Measurements from ENCODE around the gene ITGB4. TPM values are rescaled to one million over a fixed set of nuclear protein-coding genes. Genes with fewer than 3 reads are reported as not detected.
"Not testable (repeated sequence)": the region's sequence is repeated elsewhere in the genome, so short reads cannot be mapped to it uniquely, and the experiment has no call there.

ITGB4 gene
- polyA plus RNA-seq, 1 donor = 48.4 TPM

DNA sequence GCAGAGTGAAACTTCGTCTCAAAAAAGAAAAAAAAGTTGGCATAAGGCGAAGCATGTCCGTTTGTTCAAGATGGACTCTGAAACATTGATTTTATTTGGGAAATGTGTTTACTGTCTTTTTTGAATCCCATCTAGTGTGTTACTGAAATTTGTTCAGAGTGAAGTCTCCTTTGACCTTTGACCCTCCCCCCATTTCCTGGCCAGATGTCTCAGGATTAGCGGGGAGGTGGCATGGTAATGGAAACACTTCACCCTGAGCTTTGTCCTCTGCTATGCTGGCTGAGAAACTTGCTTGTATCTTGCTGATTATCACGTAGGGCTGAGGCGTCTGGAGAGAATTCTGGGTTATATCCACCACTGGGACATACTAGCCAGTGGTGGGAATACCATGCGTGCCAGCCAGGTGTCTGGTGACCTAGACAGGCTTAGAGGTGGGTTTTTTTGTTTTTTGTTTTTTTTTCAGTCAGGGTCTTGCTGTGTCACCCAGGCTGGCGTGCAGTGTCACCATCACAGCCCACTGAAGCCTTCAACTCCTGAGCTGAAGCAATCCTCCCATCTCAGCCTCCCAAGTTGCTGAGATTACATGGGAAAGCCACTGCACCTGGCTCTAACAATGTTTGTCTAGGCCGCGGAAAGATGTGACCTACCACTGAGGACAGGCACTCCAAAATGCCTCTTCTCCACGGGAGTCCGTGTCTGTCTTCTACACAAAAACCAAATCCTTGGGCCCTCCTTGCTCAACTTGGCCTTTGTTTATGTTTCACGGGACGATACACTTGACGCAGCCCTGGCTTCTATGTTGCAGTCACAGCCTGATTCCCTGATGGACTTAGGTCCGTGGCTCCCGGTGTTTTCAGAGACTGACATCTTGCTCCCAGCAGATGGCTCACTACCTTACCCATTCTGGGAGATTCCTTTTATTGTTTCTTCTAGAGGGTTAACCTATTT, 50.3 kb downstream of the ITGB4 start:
- WGBS (ENCODE audit: insufficient coverage, low lambda C conversion rate) = no CpG with 5 or more reads among the region's 17 CpGs
- DNase-seq = peak; percentile 71 to 86
- Histone ChIP-seq H3K27me3 (ENCODE audit: control insufficient read depth, insufficient read depth, low read length) (no peaks in the 10 kb centered on the region), H3K9me3 (ENCODE audit: control insufficient read depth, low read depth, low read length) (no peaks in the 10 kb centered on the region), H3K4me1 (ENCODE audit: control insufficient read depth, insufficient read depth, low read length) (peaks cover 25% of the 10 kb centered on the region), H3K4me3 (ENCODE audit: low read length) (no peak overlapping the region), H3K27ac (ENCODE audit: low read length) (peak overlapping the region; percentile 75), H3K36me3 (ENCODE audit: control insufficient read depth, insufficient read depth, low read length) (peaks cover 13% of the 10 kb centered on the region)

DNA sequence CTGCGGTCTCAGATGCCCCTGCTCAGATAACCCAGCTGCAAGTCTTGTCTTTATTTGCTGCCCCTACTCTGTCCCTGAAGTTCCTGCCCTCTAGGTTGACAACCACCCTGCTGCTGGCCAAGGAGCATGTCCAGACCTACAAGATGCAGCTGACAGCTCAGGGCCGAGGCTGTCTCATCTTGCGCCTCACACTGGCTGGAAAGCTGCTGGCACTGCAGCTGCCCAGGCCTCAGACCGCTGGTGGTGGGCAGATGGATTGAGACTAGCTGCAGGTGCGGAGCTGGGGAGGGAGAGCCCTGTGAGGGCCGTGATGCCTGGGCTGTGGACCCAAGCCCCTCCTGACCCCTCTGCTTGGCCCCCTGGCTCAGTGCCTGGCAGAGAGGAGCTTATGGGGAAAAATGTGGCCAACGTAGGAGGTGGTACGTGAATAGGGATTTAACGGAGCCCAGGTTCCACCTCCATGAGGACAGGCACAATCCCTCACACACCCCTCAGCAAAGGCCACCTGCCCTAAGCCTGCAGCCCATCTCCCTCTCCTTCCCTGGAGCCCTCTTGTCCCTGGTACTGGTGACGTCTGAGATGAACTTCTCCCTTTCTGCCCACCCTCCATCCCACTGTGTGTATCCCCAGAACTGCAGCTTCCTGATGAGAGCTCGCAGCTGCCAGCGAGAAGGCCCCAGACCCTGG, 52.0 kb downstream of the ITGB4 start:
- no CpG with 5 or more reads among the region's 12 CpGs for WGBS (ENCODE audit: insufficient coverage, low lambda C conversion rate)
- no peaks in the 10 kb centered on the region for H3K9me3 ChIP-seq (ENCODE audit: control insufficient read depth, low read depth, low read length)
- H3K27me3 ChIP-seq (ENCODE audit: control insufficient read depth, insufficient read depth, low read length) = no peaks in the 10 kb centered on the region
- no peak for DNase-seq
- H3K36me3 ChIP-seq (ENCODE audit: control insufficient read depth, insufficient read depth, low read length) = peaks cover 24% of the 10 kb centered on the region
- peaks cover 29% of the 10 kb centered on the region for H3K4me1 ChIP-seq (ENCODE audit: control insufficient read depth, insufficient read depth, low read length)
- no peak overlapping the region for H3K4me3 ChIP-seq (ENCODE audit: low read length)
- no peak overlapping the region for H3K27ac ChIP-seq (ENCODE audit: low read length)

DNA sequence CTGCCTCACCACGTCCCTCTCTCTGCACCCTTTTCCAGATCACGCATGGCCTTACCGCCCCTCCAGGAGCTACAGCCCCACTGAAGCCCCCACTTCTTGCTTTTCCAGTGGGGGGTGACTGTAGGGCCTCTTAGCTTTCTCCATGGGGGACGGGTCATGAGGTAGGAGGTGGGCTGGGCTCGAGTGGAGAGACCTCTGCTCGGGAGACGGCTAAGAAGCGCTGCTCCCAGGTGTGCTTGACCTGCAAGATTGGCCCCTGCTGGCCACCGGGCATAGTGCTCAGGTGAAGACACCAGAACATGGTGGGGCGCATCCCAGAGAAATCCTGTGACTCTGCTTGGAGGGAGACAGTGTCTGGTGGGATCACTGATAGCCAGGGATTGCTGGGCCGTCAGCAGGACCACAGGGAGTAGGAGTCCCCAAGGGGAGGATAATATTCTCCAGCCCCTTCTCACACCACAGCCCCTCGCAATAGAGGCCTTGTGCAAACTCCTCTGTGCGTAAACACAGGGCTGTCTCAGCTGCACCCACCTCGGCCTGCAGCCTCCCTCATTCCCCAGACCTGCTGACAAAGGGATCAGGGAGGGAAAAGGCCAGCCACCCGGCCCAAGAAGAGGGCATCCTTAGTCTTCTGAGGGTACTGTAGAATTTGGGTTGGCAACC, 52.7 kb downstream of the ITGB4 start:
- DNase-seq = peak in 1 of 2 donors; percentile 9
- peaks cover 31% of the 10 kb centered on the region for H3K36me3 ChIP-seq (ENCODE audit: control insufficient read depth, insufficient read depth, low read length)
- no peaks in the 10 kb centered on the region for H3K9me3 ChIP-seq (ENCODE audit: control insufficient read depth, low read depth, low read length)
- no peak overlapping the region for H3K4me3 ChIP-seq (ENCODE audit: low read length)
- peaks cover 29% of the 10 kb centered on the region for H3K4me1 ChIP-seq (ENCODE audit: control insufficient read depth, insufficient read depth, low read length)
- H3K27ac ChIP-seq (ENCODE audit: low read length) = no peak overlapping the region
- WGBS (ENCODE audit: insufficient coverage, low lambda C conversion rate) = no CpG with 5 or more reads among the region's 15 CpGs
- no peaks in the 10 kb centered on the region for H3K27me3 ChIP-seq (ENCODE audit: control insufficient read depth, insufficient read depth, low read length)

DNA sequence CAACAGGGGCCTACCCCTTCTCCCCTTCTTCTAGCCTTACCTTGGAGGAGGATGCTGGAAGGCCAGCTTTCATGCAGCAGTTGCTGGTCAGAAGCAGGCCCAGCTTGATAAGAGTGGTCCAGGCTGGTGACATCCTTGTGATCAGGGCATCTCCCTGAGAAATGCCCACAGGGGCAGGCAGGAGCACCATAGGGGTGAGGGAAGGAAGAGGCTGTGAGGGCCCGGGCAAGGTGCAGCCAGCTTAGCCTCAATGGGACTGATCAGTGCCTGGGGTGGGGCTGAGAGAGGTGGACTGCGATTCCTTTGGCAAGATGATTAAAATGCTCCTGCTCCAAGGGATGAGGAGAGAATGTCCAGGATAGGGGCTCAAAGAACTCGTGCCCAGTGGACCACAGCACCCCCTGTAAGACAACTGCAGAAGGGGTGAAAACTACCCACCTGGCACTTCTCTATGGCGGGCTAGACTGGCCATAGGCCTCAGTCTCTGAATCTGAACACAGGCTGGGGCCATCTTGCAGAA, 53.3 kb downstream of the ITGB4 start:
- Histone ChIP-seq H3K9me3 (ENCODE audit: control insufficient read depth, low read depth, low read length) (no peaks in the 10 kb centered on the region), H3K36me3 (ENCODE audit: control insufficient read depth, insufficient read depth, low read length) (peaks cover 32% of the 10 kb centered on the region), H3K4me1 (ENCODE audit: control insufficient read depth, insufficient read depth, low read length) (peaks cover 29% of the 10 kb centered on the region), H3K4me3 (ENCODE audit: low read length) (no peak overlapping the region), H3K27ac (ENCODE audit: low read length) (no peak overlapping the region), H3K27me3 (ENCODE audit: control insufficient read depth, insufficient read depth, low read length) (no peaks in the 10 kb centered on the region)
- DNase-seq = peak in 1 of 2 donors; percentile 10
- no CpG with 5 or more reads among the region's 4 CpGs for WGBS (ENCODE audit: insufficient coverage, low lambda C conversion rate)

DNA sequence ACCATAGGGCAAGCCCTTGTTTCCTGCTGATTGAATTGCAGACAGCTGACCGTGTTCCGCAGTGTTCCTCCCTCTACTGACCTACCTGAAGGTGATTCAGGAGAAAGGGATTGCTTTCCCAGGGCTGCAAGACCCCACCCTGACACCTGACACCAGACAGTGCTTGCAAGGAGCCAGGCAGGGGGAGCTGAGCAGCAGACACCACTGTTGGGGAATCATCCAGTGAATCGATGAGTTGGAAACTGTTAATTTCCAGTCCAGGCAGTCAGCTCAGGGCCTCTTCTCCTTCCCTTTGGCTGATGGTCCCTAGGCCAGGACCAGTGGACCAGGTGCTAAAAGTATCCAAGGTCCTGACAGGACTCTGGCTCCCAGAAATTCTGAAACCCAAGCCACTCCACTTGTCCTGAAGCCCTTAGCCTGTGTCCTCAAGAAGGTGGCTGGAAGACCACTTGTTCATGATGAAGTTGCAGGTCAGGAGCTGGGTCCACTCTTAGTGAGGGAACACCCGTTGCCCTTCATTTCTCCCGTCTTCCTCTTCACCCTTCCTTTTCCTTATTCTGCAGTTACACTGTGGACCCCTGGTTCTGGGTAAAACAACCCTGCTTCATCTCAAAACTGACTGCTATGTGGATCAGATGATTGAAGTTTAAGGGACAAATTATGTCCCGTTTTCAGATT, 53.9 kb downstream of the ITGB4 start:
- DNase-seq = peak in 1 of 2 donors; percentile 43
- no peak overlapping the region for H3K27ac ChIP-seq (ENCODE audit: low read length)
- H3K4me1 ChIP-seq (ENCODE audit: control insufficient read depth, insufficient read depth, low read length) = peaks cover 29% of the 10 kb centered on the region
- no peak overlapping the region for H3K4me3 ChIP-seq (ENCODE audit: low read length)
- WGBS (ENCODE audit: insufficient coverage, low lambda C conversion rate) = no CpG with 5 or more reads among the region's 6 CpGs
- no peaks in the 10 kb centered on the region for H3K27me3 ChIP-seq (ENCODE audit: control insufficient read depth, insufficient read depth, low read length)
- H3K36me3 ChIP-seq (ENCODE audit: control insufficient read depth, insufficient read depth, low read length) = peaks cover 32% of the 10 kb centered on the region
- no peaks in the 10 kb centered on the region for H3K9me3 ChIP-seq (ENCODE audit: control insufficient read depth, low read depth, low read length)

DNA sequence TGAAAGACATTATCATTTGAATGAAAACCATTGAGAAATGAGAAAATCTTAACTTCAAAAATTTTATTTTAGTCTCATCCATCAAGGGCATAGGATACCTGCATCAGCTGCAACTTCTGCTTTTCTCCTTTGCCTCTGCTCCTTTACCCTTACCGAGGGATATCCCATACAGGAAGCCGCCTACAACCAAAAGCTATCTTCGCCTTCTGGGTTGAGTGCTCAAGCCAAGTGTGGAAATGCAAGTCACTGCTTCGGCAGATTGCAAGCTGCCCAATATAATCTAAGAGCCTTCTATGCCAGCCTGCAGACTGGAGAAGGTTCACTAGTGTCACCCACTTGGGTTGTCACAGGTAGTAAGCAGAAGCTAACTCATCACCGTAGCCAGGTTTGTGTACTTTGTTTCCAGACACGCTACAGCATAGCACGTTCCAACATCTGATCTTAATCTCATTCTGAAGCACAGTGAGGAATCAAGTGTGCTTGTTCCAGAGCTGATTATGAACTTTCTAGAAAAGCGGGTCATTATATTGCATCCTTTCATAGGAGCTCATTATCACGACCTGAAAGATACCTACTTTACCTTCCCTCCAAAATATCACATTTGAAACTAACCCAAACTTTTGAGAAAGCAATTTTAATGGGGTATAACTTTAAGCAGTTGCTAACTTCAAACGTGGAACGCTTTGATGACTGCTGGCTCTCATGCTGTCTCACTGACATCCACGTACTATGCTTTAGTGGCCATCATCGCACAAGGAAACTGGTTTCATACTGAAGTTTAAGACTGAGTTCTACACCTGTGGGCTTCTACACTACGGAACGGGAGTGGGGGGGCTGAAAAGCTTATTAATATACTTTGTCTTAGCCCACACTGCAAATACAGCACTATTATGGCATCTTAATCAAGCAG, 55.4 kb downstream of the ITGB4 start:
- peak in 1 of 2 donors; percentile 60 for DNase-seq
- H3K27ac ChIP-seq (ENCODE audit: low read length) = no peak overlapping the region
- peaks cover 21% of the 10 kb centered on the region for H3K4me1 ChIP-seq (ENCODE audit: control insufficient read depth, insufficient read depth, low read length)
- H3K36me3 ChIP-seq (ENCODE audit: control insufficient read depth, insufficient read depth, low read length) = peaks cover 32% of the 10 kb centered on the region
- no peaks in the 10 kb centered on the region for H3K27me3 ChIP-seq (ENCODE audit: control insufficient read depth, insufficient read depth, low read length)
- H3K4me3 ChIP-seq (ENCODE audit: low read length) = peak overlapping the region; percentile 89
- 88% methylated on average over 3 of the region's 15 CpGs for WGBS (ENCODE audit: insufficient coverage, low lambda C conversion rate)
- H3K9me3 ChIP-seq (ENCODE audit: control insufficient read depth, low read depth, low read length) = no peaks in the 10 kb centered on the region

DNA sequence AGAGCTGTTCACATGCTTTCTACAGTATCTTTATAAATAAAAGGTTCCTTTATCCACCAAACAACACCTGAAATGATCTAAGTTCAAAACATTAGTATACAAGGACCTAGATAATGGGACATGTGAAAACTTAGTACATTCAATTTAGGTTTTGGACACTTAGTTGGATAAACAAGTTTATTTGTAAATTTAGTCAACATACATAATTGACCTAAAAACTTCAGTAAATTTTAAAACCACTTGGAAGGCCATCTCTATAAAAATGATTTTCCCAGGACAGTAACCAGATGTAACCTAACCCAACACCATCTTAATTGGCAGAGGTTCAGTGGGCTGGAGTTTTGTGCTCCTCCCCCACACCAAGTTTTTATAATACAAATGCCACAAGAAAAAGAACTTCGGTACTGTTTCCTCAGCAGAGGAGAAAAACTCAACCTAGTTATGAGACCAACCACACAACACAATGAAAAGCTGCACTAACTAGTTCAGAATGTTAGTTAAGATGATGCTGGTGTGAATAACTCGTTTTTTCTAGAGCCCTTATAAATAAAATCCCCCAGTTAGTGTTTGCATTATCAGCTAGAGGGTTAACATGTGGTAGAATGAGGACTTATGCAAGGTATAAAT, 56.1 kb downstream of the ITGB4 start:
- no CpG with 5 or more reads among the region's 2 CpGs for WGBS (ENCODE audit: insufficient coverage, low lambda C conversion rate)
- Histone ChIP-seq H3K27me3 (ENCODE audit: control insufficient read depth, insufficient read depth, low read length) (no peaks in the 10 kb centered on the region), H3K27ac (ENCODE audit: low read length) (no peak overlapping the region), H3K9me3 (ENCODE audit: control insufficient read depth, low read depth, low read length) (no peaks in the 10 kb centered on the region), H3K4me3 (ENCODE audit: low read length) (peak overlapping the region; percentile 89), H3K4me1 (ENCODE audit: control insufficient read depth, insufficient read depth, low read length) (peaks cover 15% of the 10 kb centered on the region), H3K36me3 (ENCODE audit: control insufficient read depth, insufficient read depth, low read length) (peaks cover 32% of the 10 kb centered on the region)
- DNase-seq = peak in 1 of 2 donors; percentile 10

DNA sequence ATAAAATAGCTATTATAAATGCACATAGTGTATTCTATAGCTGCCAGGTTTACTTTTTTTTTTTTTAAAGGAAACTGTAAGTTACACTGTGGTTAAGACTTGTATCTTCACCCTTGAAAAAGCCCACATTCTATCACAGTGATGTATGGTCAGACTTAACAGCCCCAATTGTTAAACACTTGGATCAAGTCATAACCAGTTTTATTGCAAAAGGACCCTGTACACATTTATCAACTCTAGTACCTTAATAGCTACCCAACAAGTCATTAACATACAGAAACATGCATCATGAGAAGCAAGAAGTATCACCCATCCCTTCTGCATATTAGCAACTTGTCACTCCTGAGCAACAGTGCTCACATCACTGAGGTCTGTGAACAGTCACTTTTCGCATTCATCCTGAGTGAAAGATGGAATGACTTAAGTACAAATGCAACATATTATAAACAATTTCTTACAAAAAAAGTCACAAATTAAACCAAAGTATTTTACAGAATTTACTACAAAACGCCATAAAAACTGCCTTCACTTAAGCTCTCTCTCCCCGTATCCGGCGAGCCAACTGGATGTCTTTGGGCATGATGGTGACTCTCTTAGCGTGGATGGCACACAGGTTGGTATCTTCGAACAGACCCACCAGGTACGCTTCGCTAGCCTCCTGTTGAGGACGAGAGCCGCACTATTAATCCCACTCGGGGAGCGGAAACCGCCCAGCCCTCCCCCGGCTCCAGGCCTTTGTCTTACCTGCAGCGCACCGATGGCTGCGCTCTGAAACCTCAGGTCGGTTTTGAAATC, 57.0 kb downstream of the ITGB4 start:
- Histone ChIP-seq H3K27ac (ENCODE audit: low read length) (peak overlapping the region; percentile 95), H3K4me3 (ENCODE audit: low read length) (peak overlapping the region; percentile 89), H3K36me3 (ENCODE audit: control insufficient read depth, insufficient read depth, low read length) (peaks cover 32% of the 10 kb centered on the region)
- peak in 1 of 2 donors; percentile 10 for DNase-seq
- not testable (repeated sequence) for H3K27me3 ChIP-seq (ENCODE audit: control insufficient read depth, insufficient read depth, low read length); H3K4me1 ChIP-seq (ENCODE audit: control insufficient read depth, insufficient read depth, low read length); H3K9me3 ChIP-seq (ENCODE audit: control insufficient read depth, low read depth, low read length)
- WGBS (ENCODE audit: insufficient coverage, low lambda C conversion rate) = no CpG with 5 or more reads among the region's 19 CpGs

Measured in large intestine (tissue), 3 donors.